ENCODE data around the gene DENND4C. TPM values are rescaled to one million over a fixed set of nuclear protein-coding genes. Genes with fewer than 3 reads are reported as not detected.
"Not testable (repeated sequence)": the region's sequence is repeated elsewhere in the genome, so short reads cannot be mapped to it uniquely, and the experiment has no call there.

The DENND4C gene
- total RNA-seq, 1 experiment from 2014 or later = 22.6 TPM

- Mint-ChIP-seq H3K27ac (peak overlapping the region; percentile 88), H3K4me1 (peaks cover 31% of the 10 kb centered on the region)
- POLR2A ChIA-PET; H3K36me3 Mint-ChIP-seq; H3K9me3 Mint-ChIP-seq; H3K27me3 Mint-ChIP-seq (ENCODE audit: low read depth); ATAC-seq; H3K4me3 Mint-ChIP-seq; DNase-seq (ENCODE audit: low spot score): not testable (repeated sequence)
- CTCF ChIA-PET = interaction anchor here (1.2 kb wide), 1 partner anchor 213 kb away, joined by 5 read pairs; no protein-coding TSS in a partner anchor
- TF ChIP-seq PRDM15 (CRISPR knock-in tag; IDR thresholded peaks at IDR 0.05) = 0 out of 2 replicates have a peak, but pooled peaks have one; percentile 27
Observed at GRCh38 chr9:19251622-19252021, 21.1 kb downstream of the DENND4C start.

GRCh38 chr9:19252174-19252884 lies 21.8 kb downstream of the DENND4C start:
- POLR2A ChIA-PET = no interaction called here
- CTCF ChIA-PET = interaction anchor here (1.2 kb wide), 1 partner anchor 212 kb away, joined by 5 read pairs; no protein-coding TSS in a partner anchor
- H3K9me3 Mint-ChIP-seq = no peaks in the 10 kb centered on the region
- H3K36me3 Mint-ChIP-seq = no peaks in the 10 kb centered on the region
- no peak for TF ChIP-seq TEAD4 (CRISPR knock-in tag; IDR thresholded peaks at IDR 0.05)
- no peak for TF ChIP-seq TEAD1 (CRISPR knock-in tag; IDR thresholded peaks at IDR 0.05)
- TF ChIP-seq FOXK1 (CRISPR knock-in tag; IDR thresholded peaks at IDR 0.05) = no peak
- TF ChIP-seq AFF4 (CRISPR knock-in tag; IDR thresholded peaks at IDR 0.05; ENCODE audit: borderline replicate concordance) = no peak
- no peak for TF ChIP-seq AR (CRISPR knock-in tag; IDR thresholded peaks at IDR 0.05)
- no peak for TF ChIP-seq ZNF512 (CRISPR knock-in tag; IDR thresholded peaks at IDR 0.05; ENCODE audit: borderline replicate concordance)
- no peak for TF ChIP-seq CBFB (CRISPR knock-in tag; IDR thresholded peaks at IDR 0.05; ENCODE audit: low read depth)
- no peak for TF ChIP-seq MAX (CRISPR knock-in tag; IDR thresholded peaks at IDR 0.05)
- no peak for TF ChIP-seq NFATC4 (CRISPR knock-in tag; IDR thresholded peaks at IDR 0.05)
- TF ChIP-seq FOXP1 (CRISPR knock-in tag; IDR thresholded peaks at IDR 0.05; ENCODE audit: borderline replicate concordance) = no peak
- TF ChIP-seq KAT7 (CRISPR knock-in tag; IDR thresholded peaks at IDR 0.05; ENCODE audit: borderline replicate concordance) = no peak
- no peak for TF ChIP-seq ETV6 (CRISPR knock-in tag; IDR thresholded peaks at IDR 0.05)
- TF ChIP-seq E2F5 (CRISPR knock-in tag; IDR thresholded peaks at IDR 0.05) = no peak
- no peak for TF ChIP-seq CTCF (IDR thresholded peaks at IDR 0.05)
- TF ChIP-seq USF1 (CRISPR knock-in tag; IDR thresholded peaks at IDR 0.05) = no peak
- TF ChIP-seq IRF2 (CRISPR knock-in tag; IDR thresholded peaks at IDR 0.05; ENCODE audit: borderline replicate concordance, low read depth) = no peak
- TF ChIP-seq SP1 (CRISPR knock-in tag; conservative IDR thresholded peaks at IDR 0.05) = no peak
- H3K4me1 Mint-ChIP-seq = peaks cover 31% of the 10 kb centered on the region
- H3K27ac Mint-ChIP-seq = peak overlapping the region; percentile 88
- ATAC-seq (peak; percentile 21; the same call in 1 of the 2 replicates), DNase-seq (ENCODE audit: low spot score) (no peak)
- no peaks in the 10 kb centered on the region for H3K27me3 Mint-ChIP-seq (ENCODE audit: low read depth)
- H3K4me3 Mint-ChIP-seq = no peak overlapping the region

Measured in WTC11 (cell line).